NCI-H226 (cell line): ENCODE measurements around the gene YLPM1.
A peak's percentile ranks its signal among the peaks of the same experiment; 100 is the strongest.

Experiments
- DNase-seq: peaks from one replicate; pipeline ENCODE4 v3.0.0-alpha.2; 2015

YLPM1 gene

DNA sequence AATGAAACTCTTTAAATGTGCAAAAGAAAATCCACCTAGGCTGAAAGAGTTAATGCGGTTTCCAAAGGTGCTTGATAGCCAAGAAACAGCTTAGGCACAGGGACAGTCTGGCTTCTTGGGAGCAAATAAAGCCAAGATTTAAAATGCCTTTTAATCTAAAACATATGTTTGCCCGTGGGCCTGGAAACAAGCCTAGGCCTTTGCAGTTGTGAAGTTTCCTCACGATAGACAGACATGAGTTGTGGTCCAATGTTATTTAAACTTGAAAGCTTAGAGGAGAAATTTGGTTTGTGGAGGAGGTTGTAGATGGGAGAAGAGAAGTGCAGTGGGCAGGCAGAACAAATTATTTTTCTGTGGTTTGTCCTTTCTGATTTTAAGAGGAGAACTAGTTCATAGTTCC, 83.1 kb downstream of the YLPM1 start:
- no peak for DNase-seq

DNA sequence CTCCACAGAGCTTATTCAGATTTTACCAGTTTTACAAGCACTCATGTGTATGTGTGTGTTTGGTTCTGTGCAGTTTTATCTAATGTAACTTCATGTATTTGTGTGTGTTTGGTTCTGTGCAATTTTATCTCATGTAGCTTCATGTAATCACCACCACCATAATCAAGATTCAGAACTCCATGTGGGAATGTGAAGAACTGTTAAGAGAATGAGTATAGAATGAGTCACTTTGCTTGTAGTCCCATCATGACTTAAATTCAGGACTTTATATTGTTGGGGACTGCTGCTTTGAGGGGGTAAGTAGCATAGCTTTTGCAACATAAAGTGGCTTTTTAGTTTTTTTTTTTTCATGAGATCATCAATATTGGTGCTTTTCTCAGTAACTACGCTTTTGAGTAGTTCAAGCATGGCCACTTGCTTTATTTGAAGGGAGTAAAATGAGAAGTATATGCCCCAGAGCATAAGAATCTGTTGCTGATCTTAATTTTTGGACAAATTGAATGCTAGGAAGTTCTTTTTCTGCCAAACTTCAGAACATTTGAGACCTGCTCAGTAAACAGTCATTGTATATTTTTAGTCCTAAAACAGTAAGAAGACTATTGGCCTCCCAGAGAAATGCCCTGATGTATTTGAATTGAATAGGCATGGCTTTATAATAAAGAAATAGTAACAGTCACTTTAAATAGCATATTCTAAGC, 84.0 kb downstream of the YLPM1 start:
- peak; percentile 27 for DNase-seq

DNA sequence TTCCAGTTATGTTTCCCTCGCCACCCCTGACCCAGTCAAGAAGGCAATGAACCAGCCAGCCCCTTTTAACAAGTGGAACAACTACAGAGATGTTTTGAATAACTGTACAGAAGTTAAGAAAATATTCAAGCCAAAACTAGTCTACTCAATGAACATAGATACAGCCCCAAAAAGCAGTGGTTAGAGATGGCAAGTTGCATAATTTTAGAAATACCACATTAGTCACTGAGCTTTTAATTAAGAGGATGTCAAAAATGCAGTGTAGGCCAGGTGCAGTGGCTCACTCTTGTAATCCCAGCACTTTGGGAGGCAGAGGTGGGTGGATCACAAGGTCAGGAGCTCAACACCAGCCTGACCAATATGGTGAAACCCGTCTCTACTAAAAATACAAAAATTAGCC, 85.7 kb downstream of the YLPM1 start:
- DNase-seq, result no peak

DNA sequence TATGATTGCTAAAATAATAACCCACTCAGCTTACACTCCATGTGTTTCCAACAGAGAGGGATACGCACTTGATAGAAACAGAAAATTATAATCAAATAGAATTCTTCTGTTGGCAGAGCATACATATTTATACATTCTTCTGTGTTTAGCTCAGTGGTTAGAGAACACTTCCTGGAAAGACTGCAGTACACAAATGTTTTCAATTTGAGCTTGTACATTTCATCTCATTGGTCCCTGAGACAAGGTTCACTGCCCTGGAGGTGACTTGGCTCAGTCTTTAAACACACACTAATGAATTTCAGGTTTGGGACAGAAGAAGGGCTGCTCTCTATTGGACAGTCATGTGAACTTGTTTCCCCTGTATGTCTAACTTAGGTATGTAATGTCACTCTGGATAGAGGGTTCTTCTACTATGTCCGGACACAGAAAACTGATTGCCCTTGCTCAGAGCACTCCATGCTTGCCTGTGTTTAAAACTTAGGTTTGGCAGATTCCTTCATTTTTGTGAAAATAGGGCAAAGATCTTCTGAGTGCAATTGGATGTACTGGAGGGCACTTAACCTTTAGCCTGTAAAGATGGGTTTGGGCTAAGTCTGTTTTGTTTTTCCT, 89.9 kb downstream of the YLPM1 start:
- no peak for DNase-seq

DNA sequence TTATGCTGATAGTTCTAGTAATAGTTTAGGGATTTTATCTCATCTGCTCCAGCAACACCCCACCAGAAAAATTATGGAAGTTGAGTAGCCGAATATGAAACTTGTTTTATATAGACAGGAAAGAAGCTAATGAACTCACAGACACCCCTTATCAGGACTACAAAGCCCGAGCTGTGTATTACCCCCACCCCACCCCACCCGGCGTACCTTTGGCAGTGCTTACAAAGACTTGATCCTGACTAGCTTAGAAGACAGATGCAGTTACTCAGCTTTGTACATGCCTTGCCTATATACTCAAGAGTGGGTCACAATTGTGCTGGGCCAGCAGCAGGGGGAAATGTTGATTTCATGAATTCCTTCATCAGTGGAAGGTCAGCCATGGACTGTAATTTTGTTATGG, 90.5 kb downstream of the YLPM1 start:
- DNase-seq, result no peak

DNA sequence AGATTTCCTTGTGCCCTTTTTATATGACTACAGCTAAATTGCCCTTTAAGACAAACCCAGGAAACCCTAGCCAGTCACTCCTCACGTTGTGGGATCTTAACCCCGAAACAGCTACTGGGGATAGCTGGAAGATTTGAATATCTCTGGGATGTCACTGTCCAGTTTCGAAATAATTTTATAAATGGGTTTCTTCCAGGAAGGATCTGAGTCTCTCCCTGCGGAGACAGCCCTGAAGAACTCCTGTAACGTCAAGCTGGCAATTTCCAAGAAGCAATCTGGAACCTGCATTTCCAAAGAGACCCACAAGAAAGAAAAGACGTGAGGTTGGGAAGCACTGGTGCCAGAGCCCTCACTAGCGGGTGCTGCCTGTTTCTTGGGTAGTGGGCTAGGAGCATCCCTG, 91.9 kb downstream of the YLPM1 start:
- DNase-seq, result no peak

DNA sequence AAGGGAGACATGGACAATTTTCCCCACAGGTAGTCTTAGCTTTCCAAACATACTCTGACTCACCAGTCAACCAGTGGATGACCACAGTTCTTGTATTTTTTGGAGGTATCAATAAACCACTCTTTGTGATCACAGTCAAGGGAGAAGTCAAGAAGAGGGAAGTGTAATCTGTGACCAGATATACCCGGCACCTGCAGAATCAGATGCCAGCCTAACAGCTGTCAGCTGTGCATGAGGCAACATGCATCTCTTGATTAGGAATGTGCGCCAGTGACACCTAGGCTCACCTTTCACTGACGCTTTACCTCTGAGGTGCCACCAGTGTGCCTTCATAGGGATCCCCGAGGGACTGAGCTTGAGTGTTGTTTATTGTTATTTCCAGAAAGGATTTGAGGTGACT, 92.8 kb downstream of the YLPM1 start:
- DNase-seq, result no peak

DNA sequence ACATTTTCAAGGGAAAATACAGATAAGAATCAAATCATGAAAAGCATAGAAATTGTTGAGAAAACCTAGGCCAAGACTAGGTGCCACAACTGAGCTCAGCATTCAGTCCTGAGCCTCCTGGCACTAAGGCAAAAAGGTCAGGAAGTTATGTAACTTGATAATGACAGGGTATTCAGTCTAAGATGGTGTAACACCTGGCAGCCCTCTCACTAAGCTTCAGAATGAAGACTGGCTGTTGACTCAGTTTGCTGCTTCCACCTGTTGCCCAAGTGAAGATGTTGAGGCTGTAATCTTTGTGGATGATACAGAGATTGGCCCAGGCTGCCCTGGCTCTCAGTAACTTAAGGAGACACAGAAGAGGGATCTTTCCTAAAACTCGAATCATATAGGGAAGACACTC, 93.2 kb downstream of the YLPM1 start:
- no peak for DNase-seq

DNA sequence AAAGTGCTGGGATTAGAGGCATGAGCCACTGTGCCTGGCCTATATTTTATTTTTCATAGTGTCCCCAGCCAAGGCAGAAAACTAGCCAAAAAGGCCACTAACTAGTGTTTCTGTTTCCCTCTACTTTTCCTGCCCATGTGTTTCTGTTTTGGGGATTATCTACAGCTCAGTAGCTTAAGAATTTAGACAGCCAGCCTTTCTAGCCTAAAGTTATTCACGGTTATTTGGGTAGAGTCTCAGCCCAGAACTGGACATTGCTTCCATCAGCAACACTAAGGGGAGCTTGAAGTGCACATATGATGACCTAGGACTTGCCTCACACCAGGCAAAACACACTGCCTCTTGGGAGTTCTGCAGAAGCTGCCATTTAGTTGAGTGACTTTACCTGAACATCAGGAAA, 94.9 kb downstream of the YLPM1 start:
- no peak for DNase-seq

DNA sequence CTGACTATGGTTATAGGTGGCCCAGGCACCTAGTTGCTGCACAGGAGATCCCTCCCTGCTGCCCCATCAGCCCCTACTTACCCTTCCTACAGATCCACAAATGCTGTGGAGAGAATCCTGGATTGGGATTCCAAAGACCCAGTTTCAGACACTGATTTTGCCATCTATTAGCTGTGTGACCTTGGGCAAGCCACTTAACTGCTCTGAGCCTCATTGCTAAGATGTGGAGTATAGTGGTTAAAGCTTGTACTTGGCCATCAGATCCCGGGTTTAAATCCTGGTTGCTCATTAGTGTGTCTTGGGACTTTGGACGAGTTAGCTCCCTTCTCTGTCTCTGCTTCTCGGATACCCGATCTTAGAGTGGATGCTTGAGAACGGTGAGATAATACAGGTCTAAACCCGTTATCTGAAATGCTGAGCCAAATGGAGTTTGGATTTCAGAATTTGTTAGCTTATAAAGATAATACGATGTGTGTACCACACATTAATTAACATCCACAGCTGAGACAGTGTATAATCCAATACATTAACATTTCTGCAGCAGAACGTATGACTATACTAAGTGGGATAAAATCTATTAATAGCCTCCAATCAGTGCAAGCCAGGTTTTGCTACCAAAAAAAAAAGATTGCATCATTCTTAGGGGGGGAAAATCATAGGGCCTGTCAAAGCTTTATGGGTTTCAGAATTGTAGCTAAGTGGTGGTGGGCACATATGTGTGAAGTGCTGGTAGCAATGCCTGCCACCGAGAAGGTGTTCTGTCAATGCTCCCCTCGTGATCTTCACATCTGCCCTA, 96.8 kb downstream of the YLPM1 start:
- DNase-seq, result no peak

DNA sequence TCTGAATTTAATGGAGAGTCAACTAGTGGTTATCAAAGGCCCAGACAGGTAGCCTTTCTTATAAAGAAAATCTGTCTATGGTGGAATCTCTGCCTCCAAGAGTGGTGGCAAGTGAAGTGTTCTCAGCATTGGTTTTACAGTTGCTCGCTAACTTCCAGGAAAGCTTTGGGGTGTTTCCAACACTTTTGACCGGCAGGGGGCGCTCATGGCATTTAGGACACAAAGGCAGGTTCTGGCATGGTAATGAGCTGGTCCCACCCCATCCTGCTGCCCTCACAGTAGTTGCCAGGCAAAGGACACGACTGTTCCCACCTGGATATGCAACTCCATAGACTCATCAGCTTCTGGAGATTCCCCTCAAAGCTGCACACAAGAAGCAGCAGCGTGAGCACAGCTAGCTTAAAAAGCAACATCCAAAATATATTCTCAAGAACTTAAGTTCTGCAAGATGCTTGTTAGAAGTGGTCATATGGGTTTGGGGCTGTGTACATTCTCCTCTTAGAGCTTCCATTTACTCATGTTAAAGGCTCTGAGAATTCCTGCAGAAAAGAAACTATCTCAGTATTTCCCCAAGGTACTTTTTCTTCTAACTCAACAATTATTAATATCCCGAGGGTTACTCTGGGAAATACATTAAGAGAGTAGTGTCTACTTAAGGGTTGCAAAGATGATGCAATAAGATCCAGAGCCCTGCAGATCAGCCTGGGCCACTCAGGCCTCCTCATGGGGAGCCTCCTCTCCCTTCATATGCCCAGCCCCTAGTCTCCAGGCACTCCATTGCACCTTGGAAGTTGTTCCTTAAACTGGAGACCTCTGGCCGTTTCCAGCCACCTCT, 98.0 kb downstream of the YLPM1 start:
- DNase-seq, result peak; percentile 54

DNA sequence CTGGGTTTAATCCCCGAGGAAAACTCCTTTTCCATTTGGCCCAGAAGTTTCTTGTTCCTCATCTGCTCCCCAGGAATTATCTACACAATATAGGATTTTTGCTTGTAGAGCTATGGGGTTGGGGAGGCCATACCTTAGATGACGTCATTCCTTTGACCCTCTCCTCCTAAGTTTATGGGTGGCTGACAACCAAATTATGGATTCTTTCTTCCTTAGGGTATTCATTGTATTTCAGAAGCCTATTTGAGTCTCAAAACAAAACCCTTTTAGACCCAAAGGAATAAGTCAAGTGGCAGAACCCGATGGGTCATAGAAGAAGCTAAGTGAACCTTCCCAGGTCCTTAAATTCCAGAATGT, 98.6 kb downstream of the YLPM1 start:
- no peak for DNase-seq

DNA sequence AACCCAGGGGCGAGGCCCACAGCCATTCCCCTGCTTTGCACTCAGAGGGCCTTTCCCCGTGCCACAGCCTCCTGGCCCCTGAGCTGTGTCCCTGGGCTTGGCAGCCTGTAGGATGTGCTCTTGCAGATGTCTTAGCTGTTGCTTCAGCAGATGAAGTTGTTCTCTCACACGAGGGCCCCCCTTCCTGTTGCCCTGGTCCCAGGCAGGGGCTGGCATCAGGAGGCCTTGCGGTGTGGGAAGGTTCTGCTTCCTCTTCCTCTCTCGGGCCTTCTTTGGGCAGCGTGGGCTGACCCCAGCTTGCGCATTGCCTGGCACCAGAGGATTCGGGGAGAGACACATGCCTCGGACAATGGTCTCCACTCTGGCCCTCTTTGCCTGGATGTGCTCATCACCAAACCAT, 100.2 kb downstream of the YLPM1 start:
- DNase-seq, result no peak

DNA sequence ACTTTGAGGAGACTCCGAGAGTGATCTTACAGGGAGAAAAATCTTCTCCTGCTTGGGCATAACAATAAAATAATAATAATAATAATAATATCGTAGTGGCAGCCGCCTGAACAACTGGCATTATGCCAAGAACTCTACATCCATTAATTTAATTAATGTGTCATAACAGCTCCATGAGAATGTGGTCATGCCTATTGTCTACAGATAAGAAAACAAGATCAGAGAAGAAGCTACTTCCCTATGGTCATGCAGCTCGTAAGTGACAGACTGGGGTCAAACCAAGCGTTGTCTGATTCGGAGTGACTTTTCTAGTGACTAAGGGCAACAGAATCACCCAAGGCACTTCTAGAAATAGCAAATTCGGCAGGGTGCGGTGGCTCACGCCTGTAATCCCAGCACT, 101.1 kb downstream of the YLPM1 start:
- no peak for DNase-seq

DNA sequence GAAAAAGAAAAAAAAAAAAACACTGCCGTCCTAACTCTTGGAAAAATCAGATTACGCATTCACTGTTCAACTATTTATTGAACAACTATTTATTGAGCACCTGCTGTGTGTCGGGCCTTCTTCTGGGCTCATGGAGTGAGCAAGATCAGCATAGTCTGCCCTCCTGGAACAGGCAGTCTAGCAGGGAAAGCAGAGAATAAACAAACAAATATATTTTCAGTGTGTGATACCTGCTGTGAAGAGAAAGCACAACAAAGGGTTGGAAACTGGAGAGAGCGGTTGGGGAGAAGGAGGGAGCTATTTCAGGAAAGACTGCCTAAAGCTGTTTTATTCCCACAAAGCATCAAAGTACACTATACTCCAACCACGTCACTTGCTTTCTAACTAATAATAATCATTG, 102.0 kb downstream of the YLPM1 start:
- no peak for DNase-seq

DNA sequence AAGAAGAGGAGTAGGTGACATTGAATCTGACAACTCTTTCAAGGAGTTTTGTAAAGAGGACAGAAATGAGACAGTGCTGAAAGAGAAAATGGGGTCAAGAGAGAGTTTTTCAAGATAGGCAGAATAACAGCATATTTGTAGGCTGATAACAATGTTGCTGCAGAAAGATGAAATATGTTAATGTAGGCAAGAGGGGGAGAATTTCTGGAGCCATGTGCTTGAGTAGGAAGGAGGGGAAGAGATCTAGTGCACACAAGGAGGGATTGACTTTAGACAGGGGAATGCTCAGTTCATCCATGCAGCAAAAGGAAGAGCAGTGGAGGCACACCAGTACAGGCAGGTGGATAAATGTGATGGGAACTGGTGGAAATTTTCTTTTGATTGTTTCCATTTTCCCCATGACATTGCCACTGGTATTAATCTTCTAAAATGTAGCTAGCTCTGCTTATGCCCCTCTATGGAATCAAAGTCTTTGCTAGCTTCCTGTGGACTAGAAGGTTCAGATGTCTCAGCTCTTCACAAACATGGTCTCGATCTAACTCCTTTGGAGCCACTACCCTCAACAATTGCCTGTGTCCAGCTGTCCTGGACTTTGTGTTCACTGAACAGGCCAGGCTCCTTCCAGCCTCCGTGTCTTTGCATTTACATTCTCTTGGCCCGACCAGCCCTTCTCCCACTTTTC, 103.7 kb downstream of the YLPM1 start:
- DNase-seq, result no peak

DNA sequence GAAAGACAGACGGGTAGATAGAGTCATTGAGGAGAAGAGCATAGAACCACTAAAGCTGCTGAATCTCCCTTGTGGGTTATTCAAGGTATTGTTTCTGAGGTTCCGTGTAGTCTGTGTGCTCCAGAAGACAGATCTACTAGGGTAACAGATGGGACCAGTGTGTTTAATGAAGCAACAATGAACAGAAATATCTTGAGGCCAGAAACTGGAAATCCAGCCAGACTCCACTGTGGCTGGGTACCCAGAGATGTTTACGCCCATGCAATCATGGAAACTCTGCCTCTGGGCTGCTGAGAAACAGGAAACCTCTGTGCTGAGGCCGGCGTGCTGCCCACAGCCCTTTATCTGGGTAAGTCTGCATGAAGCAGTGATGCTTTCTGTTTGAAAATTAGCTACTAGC, 104.6 kb downstream of the YLPM1 start:
- DNase-seq, result no peak

DNA sequence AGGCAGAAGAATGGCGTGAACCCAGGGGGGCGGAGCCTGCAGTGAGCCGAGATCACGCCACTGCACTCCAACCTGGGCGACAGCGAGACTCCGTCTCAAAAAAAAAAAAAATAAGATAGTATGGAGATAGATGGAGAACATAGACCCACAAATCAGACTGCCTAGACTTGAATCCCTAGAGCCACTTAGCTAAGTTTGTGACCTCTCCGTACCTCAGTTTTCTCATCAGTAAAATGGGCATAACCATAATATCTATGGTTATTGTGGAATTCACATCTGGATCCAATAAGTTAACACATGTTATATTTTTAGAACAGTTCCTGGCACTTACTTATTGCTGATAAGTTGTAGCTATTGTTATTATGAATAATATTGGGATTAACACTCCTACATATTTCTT, 105.6 kb downstream of the YLPM1 start:
- DNase-seq, result no peak

DNA sequence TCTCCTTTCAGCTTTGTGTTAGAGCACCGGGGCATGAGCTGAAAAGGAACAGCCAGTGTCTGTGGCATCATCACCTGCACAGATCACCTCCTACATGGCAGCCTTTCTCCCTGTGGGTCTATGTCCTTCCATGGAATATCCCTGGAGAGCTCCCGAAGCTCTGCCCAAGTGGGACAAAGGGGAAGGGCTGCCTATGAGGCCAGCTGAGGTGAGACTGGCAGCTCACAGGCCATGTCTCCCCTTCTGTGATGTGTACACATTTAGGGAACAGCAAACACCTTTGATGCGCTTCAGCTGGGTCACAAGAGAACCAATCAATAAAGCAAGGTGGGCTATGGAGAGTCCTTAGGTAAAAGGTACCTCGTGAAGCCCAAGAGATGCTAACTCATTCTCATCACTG, 108.7 kb downstream of the YLPM1 start:
- no peak for DNase-seq

DNA sequence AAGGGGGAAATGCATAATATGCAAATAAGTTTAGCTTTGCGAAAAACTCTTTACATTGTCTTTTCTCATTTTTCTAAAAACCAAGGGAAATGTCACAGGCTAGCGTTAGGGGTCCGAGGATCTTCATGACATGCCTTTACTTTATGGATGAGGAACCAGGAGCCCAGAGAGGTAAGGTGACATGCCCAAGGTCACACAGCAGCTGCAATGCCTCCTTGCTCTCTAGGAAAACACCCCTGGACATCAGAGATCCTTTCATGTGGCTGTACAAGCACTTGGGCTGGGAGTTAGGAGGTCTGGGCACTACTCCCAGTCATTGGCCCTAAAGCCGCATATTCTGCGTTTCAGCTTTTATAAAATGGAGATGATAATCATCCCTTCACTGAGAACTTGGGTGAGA, 112.1 kb downstream of the YLPM1 start:
- no peak for DNase-seq

DNA sequence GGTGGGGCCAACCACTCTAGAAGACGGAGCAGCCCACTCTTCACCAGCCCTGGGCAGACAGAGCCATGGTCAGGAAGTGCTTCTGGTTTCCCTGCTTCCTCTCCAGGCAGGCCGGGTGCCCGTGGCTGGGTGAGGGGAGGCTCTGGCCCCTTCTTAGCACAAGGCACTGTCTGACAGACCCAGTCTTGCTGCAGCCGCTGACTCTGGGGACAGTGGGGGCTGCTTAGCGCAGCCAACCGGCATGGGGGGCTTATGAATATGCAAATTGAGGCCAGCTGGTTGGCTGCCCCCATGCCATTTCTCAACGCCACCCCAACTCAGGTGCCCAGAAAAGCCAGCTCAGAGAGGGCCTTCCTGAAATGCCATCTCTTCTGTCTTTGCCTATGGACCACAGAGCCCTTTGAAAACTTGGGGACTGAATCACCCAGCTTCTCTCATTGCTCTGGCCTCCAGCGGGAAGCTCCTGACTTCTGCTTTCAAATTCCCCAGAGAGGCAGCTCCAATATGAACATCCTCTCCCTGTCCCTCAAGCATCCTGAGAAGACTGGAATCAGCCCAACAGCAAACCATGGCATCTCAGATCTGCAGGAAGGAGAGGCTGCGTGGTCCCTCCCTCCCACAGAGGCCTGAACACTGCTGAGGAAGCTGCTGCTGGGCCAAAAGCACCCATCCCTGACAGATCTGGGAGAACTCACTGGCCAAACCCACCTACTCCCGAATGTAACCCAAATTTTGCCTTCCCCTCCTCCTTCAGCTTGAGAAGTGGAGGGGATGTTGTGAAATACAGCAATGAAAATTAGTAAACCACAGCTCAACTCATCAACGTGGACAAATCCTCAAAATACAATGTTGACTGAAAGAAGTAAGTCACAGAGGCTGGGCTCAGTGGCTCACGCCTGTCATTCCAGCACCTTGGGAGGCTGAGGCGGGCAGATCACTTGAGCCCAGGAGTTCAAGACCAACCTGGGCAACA, 113.1 kb downstream of the YLPM1 start, which contains the start of gene PROX2:
Gene PROX2, minus strand, starts transcription at position 205 of the 973 bp plus-strand sequence. CDS start 12,311 bp downstream, outside the sequence.
- DNase-seq, result no peak
